OCI-LY7 (cell line): ENCODE measurements around the gene FRS2.
A peak's percentile ranks its signal among the peaks of the same experiment; 100 is the strongest.

Experiments
- CTCF ChIP-seq: fragments of 200-600 bp; sonication (generic); conservative IDR thresholded peaks from 2 replicates; pipeline ENCODE4 v1.5.1; 2014; ENCODE audit warnings: mild to moderate bottlenecking, antibody characterized with exemption, low read length, moderate library complexity, mixed read lengths
- EZH2phosphoT487 ChIP-seq: fragments of 200-600 bp; sonication (generic); IDR thresholded peaks from 2 replicates; pipeline ENCODE4 v1.6.1; 2018; ENCODE audit warnings: low read depth, borderline replicate concordance, mild to moderate bottlenecking, mixed run types, antibody characterized with exemption, low read length, moderate library complexity, mixed read lengths

- peak; percentile 24; the same call in 1 of the 2 replicates for TF ChIP-seq CTCF
- TF ChIP-seq EZH2phosphoT487 = no peak
Observed at GRCh38 chr12:69471076-69471430, 865 bp downstream of the FRS2 start.
